Sigmoid colon (tissue), 7 donors: Measurements from ENCODE around the gene SLC66A1. TPM values are rescaled to one million over a fixed set of nuclear protein-coding genes. Genes with fewer than 3 reads are reported as not detected.
"Not testable (repeated sequence)": the region's sequence is repeated elsewhere in the genome, so short reads cannot be mapped to it uniquely, and the experiment has no call there.

Source experiments
- DNase-seq: peaks from one replicate; pipeline ENCODE4 v3.0.0-alpha.2; 2019
- H3K27ac ChIP-seq, 4 donors: fragments of 200-600 bp; sonication (generic); one replicate each; pipeline ENCODE4 v1.5.1; 2016 to 2019; ENCODE audit warnings: mild to moderate bottlenecking in 1 of 4
- H3K27me3 ChIP-seq, 3 donors: fragments of 200-600 bp; sonication (generic); one replicate each; pipeline ENCODE4 v1.5.1; 2019; ENCODE audit warnings: mild to moderate bottlenecking in 1 of 3
- H3K36me3 ChIP-seq, 4 donors: fragments of 200-600 bp; sonication (generic); one replicate each; pipeline ENCODE4 v1.5.1; 2016 to 2019
- H3K4me1 ChIP-seq, 4 donors: fragments of 200-600 bp; sonication (generic); one replicate each; pipeline ENCODE4 v1.5.1; 2017 to 2019
- H3K4me3 ChIP-seq, 4 donors: fragments of 200-600 bp; sonication (generic); one replicate each; pipeline ENCODE4 v1.5.1; 2017 to 2019; ENCODE audit warnings: mild to moderate bottlenecking in 2 of 4, moderate library complexity in 1 of 4
- H3K9me3 ChIP-seq, 4 donors: fragments of 200-600 bp in 3 of 4; sonication (generic) in 3 of 4; one replicate each; pipeline versions ENCODE4 v1.5.1 to v1.6.1; 2013 to 2019
- EP300 ChIP-seq, 4 donors: sonication (generic); formaldehyde crosslinking; IDR thresholded peaks; one replicate each; pipeline ENCODE4 v1.6.1; 2017; ENCODE audit warnings: antibody characterized with exemption in 4 of 4
- POLR2A ChIP-seq, 2 donors: fragments of 450-650 bp; IDR thresholded peaks; one replicate each; pipeline ENCODE4 v1.6.1; 2016; ENCODE audit warnings: antibody characterized with exemption in 2 of 2, mild to moderate bottlenecking in 2 of 2, moderate library complexity in 2 of 2
- POLR2AphosphoS5 ChIP-seq, 4 donors: sonication (generic); formaldehyde crosslinking; IDR thresholded peaks; one replicate each; pipeline ENCODE4 v1.6.1; 2017; ENCODE audit warnings: antibody characterized with exemption in 4 of 4
- WGBS, 2 donors: extraction: QIAGEN DNeasy Blood & Tissue Kit; methylation state at CpG; one replicate each; pipeline ENCODE4 v1.1.7; 2013; 5-methylcytosine and 5-hydroxymethylcytosine counted together
- intact Hi-C: fragments of 100-400 bp; cut with DNase I; formaldehyde crosslinking; loops from one replicate; pipeline ENCODE4 v1.15.1; 2023
- polyA plus RNA-seq, 3 donors: library from polyadenylated mRNA; stranded (reverse); fragments of 200-250 nt; gene quantifications; one replicate each; pipeline ENCODE4 v1.2.3, GENCODE V29; 2013
- total RNA-seq, 4 donors: library from RNA; depleted of rRNA; stranded (reverse); fragments of >200 nt; gene quantifications; one replicate each; pipeline ENCODE4 v1.1.0, GENCODE V29; 2016
- TF ChIP-seq, protein P1 (sequence below), 4 experiments: fragments of 450-650 bp in 3 of 4; fragments of 200-600 bp in 1 of 4; IDR thresholded peaks; one replicate each; pipeline ENCODE4 v1.5.1; 2016 to 2019; ENCODE audit warnings: antibody characterized with exemption in 4 of 4, mild to moderate bottlenecking in 3 of 4, moderate library complexity in 2 of 4
- donor health status: healthy with polysubstance abuse.
- donor health status: Bipolar disorder and iron deficiency.
- donor health status: healthy.

The SLC66A1 gene
- total and polyA plus RNA-seq, 7 donors: 5.1 to 16.0 (median 8.1) TPM

DNA sequence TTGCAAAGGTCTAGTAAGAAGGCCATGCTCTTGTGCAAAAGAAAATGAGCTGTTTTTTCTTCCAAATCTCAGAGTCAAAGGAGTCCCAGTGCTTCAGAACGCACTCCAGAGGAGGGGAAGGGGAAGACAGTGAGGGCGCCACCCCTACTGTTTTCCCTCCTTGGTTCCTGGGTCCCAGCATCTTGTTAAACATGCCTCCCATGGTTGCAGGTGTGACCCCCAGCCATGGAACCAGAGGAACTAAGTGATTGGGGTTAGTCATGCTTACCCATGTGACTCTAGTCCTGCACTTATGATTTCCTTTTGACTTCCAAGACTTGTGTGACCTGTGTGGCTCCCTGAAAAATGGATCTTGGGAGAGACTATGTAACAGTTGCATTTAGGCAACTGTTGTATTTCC is 17.5 kb upstream of the SLC66A1 start:
- 71 to 97% methylated on average over 2 of the region's 2 CpGs for WGBS, 2 donors
- Histone ChIP-seq H3K36me3 (peaks cover 0 to 9% (median 0%) of the 10 kb centered on the region in 4 donors), H3K27ac (no peak overlapping the region), H3K9me3 (peaks cover 0 to 13% (median 5%) of the 10 kb centered on the region in 4 donors), H3K4me3 (no peak overlapping the region), H3K4me1 (no peaks in the 10 kb centered on the region), H3K27me3 (no peaks in the 10 kb centered on the region)
- intact Hi-C loops: no loop called here
- TF ChIP-seq POLR2A (IDR thresholded peaks at IDR 0.05) (no peak), POLR2AphosphoS5 (IDR thresholded peaks at IDR 0.05) (no peak), EP300 (IDR thresholded peaks at IDR 0.05) (no peak)
- TF ChIP-seq, protein P1, sequence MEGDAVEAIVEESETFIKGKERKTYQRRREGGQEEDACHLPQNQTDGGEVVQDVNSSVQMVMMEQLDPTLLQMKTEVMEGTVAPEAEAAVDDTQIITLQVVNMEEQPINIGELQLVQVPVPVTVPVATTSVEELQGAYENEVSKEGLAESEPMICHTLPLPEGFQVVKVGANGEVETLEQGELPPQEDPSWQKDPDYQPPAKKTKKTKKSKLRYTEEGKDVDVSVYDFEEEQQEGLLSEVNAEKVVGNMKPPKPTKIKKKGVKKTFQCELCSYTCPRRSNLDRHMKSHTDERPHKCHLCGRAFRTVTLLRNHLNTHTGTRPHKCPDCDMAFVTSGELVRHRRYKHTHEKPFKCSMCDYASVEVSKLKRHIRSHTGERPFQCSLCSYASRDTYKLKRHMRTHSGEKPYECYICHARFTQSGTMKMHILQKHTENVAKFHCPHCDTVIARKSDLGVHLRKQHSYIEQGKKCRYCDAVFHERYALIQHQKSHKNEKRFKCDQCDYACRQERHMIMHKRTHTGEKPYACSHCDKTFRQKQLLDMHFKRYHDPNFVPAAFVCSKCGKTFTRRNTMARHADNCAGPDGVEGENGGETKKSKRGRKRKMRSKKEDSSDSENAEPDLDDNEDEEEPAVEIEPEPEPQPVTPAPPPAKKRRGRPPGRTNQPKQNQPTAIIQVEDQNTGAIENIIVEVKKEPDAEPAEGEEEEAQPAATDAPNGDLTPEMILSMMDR (IDR thresholded peaks at IDR 0.05): no peak
- no peak for DNase-seq

DNA sequence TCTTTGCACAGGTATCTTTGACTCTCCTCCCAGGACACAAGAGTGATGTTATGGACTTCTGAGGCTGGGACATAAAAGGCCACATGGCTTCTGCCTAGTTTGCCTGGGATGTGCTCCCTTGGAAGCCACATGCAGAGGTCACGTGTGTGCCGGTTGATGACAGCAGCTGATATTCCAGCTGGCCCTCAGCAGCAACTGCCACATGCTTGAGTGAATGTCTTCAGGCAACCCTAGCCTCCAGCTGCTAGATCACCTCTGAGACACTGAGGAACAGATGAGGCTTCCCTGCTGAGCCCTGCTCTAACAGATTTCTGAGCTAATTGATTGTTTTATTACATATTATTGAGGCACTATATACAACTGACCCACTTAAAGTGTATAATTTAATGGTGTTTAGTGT is 11.9 kb upstream of the SLC66A1 start:
- Histone ChIP-seq H3K4me3 (no peak overlapping the region), H3K9me3 (peaks cover 0 to 3% (median under 1%) of the 10 kb centered on the region in 4 donors)
- WGBS, 2 donors: 92 to 99% methylated on average over 2 of the region's 2 CpGs

DNA sequence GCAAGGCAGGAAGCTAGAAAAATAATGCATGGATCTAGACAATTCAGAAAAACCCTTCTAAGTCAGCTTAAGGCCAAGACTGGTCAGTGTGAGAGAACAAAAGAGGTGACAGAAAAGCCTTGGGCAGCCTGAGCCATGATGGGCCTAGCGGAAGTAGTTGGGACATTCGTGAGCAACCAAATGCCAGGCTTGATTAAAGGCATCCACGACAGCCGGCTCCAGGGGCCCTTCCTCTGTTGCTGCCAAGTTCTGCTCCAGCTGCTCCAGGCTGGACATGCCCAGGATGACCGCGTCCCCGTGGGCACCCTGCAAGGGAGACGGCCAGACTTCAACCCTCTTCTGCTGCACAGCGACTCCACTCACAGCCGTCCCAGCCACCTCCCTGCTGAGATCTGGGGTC is 8.0 kb upstream of the SLC66A1 start:
- H3K9me3 ChIP-seq, H3K27me3 ChIP-seq, intact Hi-C loops, H3K4me1 ChIP-seq, H3K27ac ChIP-seq, H3K4me3 ChIP-seq: not testable (repeated sequence)
- WGBS, 2 donors: 94 to 97% methylated on average over 10 of the region's 10 CpGs
- peaks cover 18 to 67% (median 38%) of the 10 kb centered on the region in 4 donors for H3K36me3 ChIP-seq
- DNase-seq: peak; percentile 12

More for the DNA sequence above, 11.9 kb upstream of the SLC66A1 start:
- TF ChIP-seq POLR2A (IDR thresholded peaks at IDR 0.05): no peak
- TF ChIP-seq, protein P1 (IDR thresholded peaks at IDR 0.05): no peak
- no peak for TF ChIP-seq EP300 (IDR thresholded peaks at IDR 0.05)
- TF ChIP-seq POLR2AphosphoS5 (IDR thresholded peaks at IDR 0.05): no peak
- peak; percentile 28 for DNase-seq
- peaks cover 6 to 33% (median 14%) of the 10 kb centered on the region in 4 donors for H3K36me3 ChIP-seq
- intact Hi-C loops: no loop called here
- no peaks in the 10 kb centered on the region for H3K4me1 ChIP-seq
- no peaks in the 10 kb centered on the region for H3K27me3 ChIP-seq
- H3K27ac ChIP-seq: no peak overlapping the region

DNA sequence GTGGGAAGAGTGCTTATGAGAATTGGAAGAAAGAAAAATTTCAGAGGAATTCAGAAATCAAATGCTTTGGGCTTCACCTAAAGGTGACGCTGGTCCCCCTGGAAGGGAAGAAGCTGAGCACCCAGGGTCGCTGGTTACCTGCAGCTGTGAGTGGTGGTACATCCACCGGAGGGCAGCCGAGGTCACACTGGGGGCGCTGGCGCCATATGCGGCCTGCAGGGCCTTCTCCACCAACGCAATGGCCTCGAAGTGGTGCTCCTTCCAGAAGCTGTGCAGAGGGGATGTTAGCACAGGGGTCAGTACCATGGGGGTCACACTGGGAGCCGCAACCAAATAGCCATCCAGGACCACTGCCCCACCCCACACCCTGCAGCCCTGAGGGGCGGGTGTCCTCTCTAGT is 6.2 kb upstream of the SLC66A1 start:
- TF ChIP-seq POLR2AphosphoS5 (IDR thresholded peaks at IDR 0.05) (no peak), EP300 (IDR thresholded peaks at IDR 0.05) (no peak), POLR2A (IDR thresholded peaks at IDR 0.05) (no peak)
- TF ChIP-seq, protein P1 (IDR thresholded peaks at IDR 0.05): no peak
- Histone ChIP-seq H3K27ac (no peak overlapping the region), H3K4me3 (no peak overlapping the region), H3K9me3 (no peaks in the 10 kb centered on the region), H3K36me3 (peaks cover 18 to 67% (median 38%) of the 10 kb centered on the region in 4 donors), H3K27me3 (no peaks in the 10 kb centered on the region), H3K4me1 (peaks cover 0 to 5% (median 4%) of the 10 kb centered on the region in 4 donors)
- WGBS, 2 donors: 89 to 96% methylated on average over 11 of the region's 11 CpGs
- DNase-seq: peak; percentile 51
- intact Hi-C loops: no loop called here

DNA sequence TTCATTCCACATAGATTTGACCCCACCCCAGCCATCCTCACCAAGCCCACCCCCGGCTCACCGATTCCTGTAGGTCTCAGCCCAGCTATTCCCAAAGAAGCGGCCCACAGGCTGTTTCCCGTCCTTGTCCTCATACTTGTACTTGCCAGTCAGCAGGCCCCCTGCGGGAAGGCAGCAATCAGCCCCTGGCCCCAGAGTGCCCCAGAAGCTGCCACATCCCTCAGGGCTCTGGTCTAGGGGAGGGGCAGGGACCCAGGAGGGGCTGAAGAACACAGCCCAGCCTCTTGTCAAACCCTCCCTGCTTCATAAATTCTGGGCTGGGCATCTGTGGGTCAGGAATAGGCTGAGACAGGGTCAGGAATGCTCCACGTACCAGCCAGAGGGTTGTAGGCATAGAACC is 5.2 kb upstream of the SLC66A1 start:
- intact Hi-C loops: no loop called here
- H3K9me3 ChIP-seq: no peaks in the 10 kb centered on the region
- H3K27me3 ChIP-seq: no peaks in the 10 kb centered on the region
- peaks cover 18 to 67% (median 38%) of the 10 kb centered on the region in 4 donors for H3K36me3 ChIP-seq
- WGBS, 2 donors: 95 to 98% methylated on average over 6 of the region's 6 CpGs
- H3K4me1 ChIP-seq: peaks cover 0 to 13% (median 11%) of the 10 kb centered on the region in 4 donors
- H3K4me3 ChIP-seq: no peak overlapping the region
- TF ChIP-seq POLR2A (IDR thresholded peaks at IDR 0.05): no peak
- TF ChIP-seq, protein P1 (IDR thresholded peaks at IDR 0.05): no peak
- TF ChIP-seq POLR2AphosphoS5 (IDR thresholded peaks at IDR 0.05): no peak
- TF ChIP-seq EP300 (IDR thresholded peaks at IDR 0.05): no peak
- H3K27ac ChIP-seq: no peak overlapping the region
- peak; percentile 50 for DNase-seq
